ENCODE measurements around the gene UQCRH.
"Not testable (repeated sequence)": the region's sequence is repeated elsewhere in the genome, so short reads cannot be mapped to it uniquely, and the experiment has no call there.

Gene UQCRH

GRCh38 chr1:46300673-46301405, 2.7 kb upstream of the UQCRH start:
- DNase-seq (ENCODE audit: low spot score) = no peak

DNA sequence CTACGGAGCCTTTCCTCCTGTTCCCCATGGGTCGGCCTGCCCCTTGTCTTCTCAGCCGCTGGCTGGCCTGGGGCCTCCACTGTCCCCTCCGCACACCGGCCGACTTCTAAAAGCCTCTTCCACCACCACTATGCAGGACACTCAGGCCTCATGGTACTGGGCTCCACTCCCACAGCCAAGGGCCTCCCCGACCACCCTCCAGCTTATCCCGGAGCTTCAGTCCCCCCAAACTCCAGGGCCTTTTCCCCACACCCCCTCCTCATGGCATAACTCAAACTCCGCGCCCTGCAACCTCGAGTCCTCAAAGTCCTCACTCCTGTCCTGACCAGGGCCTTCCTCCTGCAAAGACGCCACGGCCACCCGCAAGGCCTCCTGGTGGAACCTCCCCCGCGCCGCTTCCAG, 2.1 kb upstream of the UQCRH start:
- DNase-seq (ENCODE audit: low spot score) = no peak

- no peak for DNase-seq (ENCODE audit: low spot score)
Observed at GRCh38 chr1:46301808-46302640, 1.5 kb upstream of the UQCRH start.

GRCh38 chr1:46302641-46303037, 859 bp upstream of the UQCRH start:
- DNase-seq (ENCODE audit: low spot score) = no peak

DNA sequence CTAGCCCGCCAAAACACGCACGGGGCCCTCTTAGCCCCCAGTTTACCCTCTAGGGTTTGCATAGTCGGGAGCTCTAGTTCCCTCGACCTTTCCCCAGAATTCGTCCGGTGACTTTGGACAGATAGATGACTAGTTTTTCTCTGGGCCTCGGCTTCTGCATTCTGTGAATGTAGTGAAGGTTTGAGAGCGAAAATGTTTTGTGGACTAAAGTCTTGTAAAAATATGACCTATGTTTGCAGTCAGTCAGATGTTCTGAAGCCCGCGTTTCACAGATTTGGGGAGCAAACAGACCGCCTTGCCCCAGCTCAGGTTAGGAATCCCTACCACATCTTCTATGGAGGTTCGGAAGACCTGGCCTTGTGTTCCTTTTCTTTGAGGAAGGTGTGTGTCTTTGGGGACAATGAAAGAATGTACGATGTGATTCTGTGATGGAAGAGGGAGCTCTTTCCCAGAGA, 401 bp downstream of the UQCRH start:
- no peak for DNase-seq (ENCODE audit: low spot score)

DNA sequence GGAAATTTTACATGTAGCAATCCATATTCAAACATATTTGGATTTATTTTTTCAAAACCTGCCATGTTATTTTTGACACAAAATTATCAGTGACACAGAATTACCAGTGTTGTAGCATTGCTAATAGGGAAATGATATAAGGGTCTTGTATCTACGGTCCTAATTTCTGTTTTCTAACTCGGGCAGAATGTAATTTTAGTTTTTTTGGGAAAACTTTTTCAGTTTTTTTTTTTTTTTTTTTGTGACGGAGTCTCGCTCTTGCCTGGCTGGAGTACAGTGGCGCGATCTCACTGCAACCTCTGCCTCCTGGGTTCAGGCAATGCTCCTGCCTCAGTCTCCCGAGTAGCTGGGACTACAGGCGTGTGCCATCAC, 2.6 kb downstream of the UQCRH start:
- DNase-seq (ENCODE audit: low spot score) = no peak

GRCh38 chr1:46309401-46310159, 6.1 kb downstream of the UQCRH start:
- DNase-seq (ENCODE audit: low spot score) = no peak

DNA sequence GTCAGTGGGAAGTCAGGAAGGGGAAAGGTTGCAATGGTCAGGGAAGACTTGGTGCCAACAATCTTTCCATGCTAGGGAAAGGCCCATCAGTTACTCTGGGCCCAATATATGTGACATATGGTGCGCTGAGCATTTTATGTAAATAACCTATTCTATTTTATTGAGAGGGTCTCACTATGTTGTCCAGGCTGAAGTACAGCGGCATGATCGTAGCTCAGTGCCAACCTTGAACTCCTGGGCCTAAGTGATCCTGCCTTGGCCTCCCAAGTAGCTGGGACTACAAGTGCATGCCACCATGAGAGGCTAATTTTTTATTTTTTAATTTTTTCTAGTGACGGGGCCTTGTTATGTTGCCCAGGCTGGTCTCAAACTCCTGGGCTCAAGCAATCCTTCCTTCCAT, 6.8 kb downstream of the UQCRH start:
- DNase-seq (ENCODE audit: low spot score) = no peak

DNA sequence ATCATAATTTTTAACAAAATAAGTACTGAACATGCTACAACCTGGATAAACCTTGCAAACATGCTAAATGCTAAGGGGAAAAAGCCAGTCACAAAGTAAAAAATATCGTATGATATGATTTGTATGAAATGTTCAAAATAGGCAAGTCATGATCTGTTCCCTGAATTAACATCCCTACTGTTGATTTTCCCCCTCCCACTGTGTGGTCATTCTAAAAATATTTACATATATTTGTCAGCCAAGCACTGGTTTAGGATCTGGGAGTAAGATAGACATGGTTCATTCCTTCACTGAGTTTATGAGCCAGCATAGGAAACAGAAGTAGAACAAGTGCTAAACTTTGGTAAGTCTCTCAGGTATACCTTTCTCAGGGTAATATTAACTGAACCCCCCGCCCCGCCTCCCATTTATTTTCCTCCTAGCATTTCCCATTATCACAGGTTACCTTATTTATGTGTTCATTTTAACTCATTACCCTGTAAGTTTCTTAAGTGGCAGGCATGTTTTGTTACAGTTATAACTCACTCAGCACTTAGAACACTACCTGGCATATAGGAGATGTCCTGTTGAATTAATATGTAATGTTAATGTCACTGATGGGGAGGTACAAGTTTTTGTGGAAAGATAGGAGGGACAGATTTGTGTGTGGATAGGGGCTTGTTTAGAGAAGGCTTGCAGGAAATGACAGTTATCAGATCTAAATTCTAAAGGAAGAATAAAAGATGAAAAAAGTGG, 12.3 kb downstream of the UQCRH start:
- no peak for DNase-seq (ENCODE audit: low spot score)

DNA sequence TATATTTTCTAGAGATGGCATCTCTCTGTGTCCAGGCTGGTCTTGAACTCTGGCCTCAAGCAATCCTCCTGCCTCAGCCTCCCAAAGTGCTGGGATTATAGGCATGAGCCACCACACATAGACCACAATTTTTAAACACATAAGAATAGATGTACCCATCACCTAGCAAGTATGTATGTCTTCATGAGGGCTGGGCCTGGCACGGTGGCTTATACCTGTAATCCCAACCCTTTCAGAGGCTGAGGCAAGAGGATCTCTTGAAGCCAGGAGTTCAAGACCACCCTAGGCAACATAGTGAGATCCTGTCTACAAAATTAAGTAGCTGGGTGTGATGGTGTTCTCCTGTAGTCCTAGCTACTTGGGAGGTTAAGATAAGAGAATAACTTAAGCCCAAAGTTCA, 13.8 kb downstream of the UQCRH start:
- DNase-seq (ENCODE audit: low spot score) = no peak

- DNase-seq (ENCODE audit: low spot score) = not testable (repeated sequence)
Observed at GRCh38 chr1:46319301-46319700, 15.8 kb downstream of the UQCRH start.

- DNase-seq (ENCODE audit: low spot score) = not testable (repeated sequence)
Observed at GRCh38 chr1:46319960-46320914, 16.7 kb downstream of the UQCRH start.

- not testable (repeated sequence) for DNase-seq (ENCODE audit: low spot score)
Observed at GRCh38 chr1:46322191-46322590, 18.7 kb downstream of the UQCRH start.

- DNase-seq (ENCODE audit: low spot score) = not testable (repeated sequence)
Observed at GRCh38 chr1:46325285-46326076, 22.0 kb downstream of the UQCRH start.

DNA sequence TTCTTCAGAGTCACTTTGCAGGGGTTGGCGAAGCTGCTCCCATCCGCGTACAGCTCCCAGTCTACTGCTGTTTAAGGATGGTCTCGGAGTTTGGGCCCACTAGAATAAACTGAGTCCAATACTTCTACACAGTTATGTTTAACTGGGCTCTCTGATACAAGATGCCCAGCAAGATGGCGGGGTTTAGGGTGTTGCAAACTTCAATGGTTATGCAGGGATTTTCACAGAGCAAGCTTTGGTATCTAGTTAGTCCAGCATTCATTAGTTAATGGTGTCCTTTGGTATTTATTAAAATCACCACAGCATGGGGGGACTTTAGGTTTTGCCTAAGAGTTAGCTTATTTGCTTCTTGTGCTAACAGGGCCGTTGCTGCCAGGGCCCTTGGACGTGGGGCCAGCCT, 24.7 kb downstream of the UQCRH start:
- DNase-seq (ENCODE audit: low spot score) = not testable (repeated sequence)

- DNase-seq (ENCODE audit: low spot score) = not testable (repeated sequence)
Observed at GRCh38 chr1:46329807-46330206, 26.3 kb downstream of the UQCRH start.

DNA sequence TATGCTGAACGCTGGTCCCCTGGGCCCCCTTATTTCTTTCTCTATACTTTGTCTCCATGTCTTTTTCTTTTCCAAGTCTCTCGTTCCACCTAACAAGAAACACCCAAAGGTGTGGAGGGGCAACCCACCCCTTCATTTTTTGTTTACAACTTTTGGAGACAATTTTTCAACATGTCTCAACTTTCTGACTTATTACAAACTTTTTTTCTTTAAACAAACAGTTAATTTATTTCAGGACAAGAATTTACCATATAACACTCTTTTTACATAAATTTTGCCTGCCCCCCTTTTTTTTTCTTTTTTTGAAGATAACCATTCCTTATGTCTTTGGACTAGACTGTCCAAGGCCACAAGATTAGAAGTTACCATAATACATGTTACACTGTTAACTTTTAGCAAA, 26.9 kb downstream of the UQCRH start:
- not testable (repeated sequence) for DNase-seq (ENCODE audit: low spot score)

DNA sequence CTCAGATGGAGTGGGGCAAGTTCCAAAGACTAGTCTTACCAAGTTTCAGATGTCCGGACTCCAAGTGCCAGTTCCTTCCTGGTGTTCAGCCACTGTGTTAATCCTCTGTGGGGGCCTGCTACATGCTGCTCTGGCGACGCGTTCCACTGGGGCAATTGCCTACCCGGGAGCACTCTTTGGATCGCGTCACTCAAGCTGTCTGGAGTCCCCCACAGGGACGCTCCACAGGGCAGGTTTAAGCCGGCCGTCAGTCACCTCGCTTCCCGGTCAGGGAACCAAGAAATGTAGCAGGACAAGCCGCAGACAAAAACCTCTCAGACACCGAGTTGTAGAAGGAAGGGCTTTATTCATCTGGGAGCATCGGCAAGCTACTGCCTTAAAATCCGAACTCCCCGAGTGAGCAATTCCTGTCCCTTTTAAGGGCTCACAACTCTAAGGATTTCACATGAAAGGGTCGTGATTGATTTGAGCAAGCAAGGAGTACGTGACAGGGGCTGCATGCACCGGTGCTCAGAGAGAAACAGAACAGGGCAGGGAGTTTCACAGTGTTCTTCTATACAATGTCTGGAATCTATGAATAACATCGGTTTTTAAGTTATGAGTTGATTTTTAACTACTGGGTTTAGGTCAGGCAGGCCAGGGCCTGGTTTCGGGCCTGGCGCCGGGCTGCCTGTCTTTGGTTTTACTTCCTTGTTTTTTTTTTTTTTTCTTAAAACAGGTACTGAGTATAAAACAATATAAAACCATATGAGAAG, 28.5 kb downstream of the UQCRH start:
- DNase-seq (ENCODE audit: low spot score) = not testable (repeated sequence)

Measured in COLO829 (cell line).